DOHH2 (cell line): Measurements from ENCODE around the gene C12orf57.

Experiments
- H3F3A ChIP-seq: fragments of 200-600 bp; sonication (generic), shearing (Covaris generic); 2 replicates; pipeline ENCODE4 v1.6.0; 2016; ENCODE audit warnings: antibody characterized with exemption, mild to moderate bottlenecking; ENCODE audit not compliant: control insufficient read depth, insufficient read depth
- H3K27ac ChIP-seq: fragments of 200-600 bp; sonication (generic); 2 replicates; pipeline ENCODE4 v1.5.1; 2014; ENCODE audit warnings: low read depth, mild to moderate bottlenecking, low read length, moderate library complexity
- H3K27me3 ChIP-seq: fragments of 200-600 bp; sonication (generic); 2 replicates; pipeline ENCODE4 v1.6.1; 2014; ENCODE audit warnings: mild to moderate bottlenecking, low read length, mixed read lengths; ENCODE audit not compliant: control insufficient read depth
- H3K36me3 ChIP-seq: fragments of 200-600 bp; sonication (generic); 2 replicates; pipeline ENCODE4 v1.6.1; 2014; ENCODE audit warnings: mild to moderate bottlenecking, low read length, moderate library complexity, mixed read lengths; ENCODE audit not compliant: control insufficient read depth
- H3K4me1 ChIP-seq: fragments of 200-600 bp; sonication (generic); 2 replicates; pipeline ENCODE4 v1.6.1; 2014; ENCODE audit warnings: mild to moderate bottlenecking, low read length, mixed read lengths; ENCODE audit not compliant: control insufficient read depth
- H3K4me2 ChIP-seq: fragments of 200-600 bp; sonication (generic); 2 replicates; pipeline ENCODE4 v1.6.0; 2014; ENCODE audit warnings: mild to moderate bottlenecking, low read length, moderate library complexity
- H3K4me3 ChIP-seq: fragments of 200-600 bp; sonication (generic); 2 replicates; pipeline ENCODE4 v1.5.1; 2014; ENCODE audit warnings: mild to moderate bottlenecking, low read length, mixed read lengths
- H3K79me2 ChIP-seq: fragments of 200-600 bp; sonication (generic); 2 replicates; pipeline ENCODE4 v1.6.1; 2014; ENCODE audit warnings: mild to moderate bottlenecking, low read length, mixed read lengths; ENCODE audit not compliant: control insufficient read depth
- H3K9me2 ChIP-seq: fragments of 200-600 bp; sonication (generic); replicated peaks from 2 replicates; pipeline ENCODE4 v1.6.1; 2014; ENCODE audit warnings: mild to moderate bottlenecking, low read length, mixed read lengths; ENCODE audit not compliant: control insufficient read depth
- H3K9me3 ChIP-seq: fragments of 200-600 bp; sonication (generic); 2 replicates; pipeline ENCODE4 v1.6.1; 2014; ENCODE audit warnings: antibody characterized with exemption, low read length, mixed read lengths; ENCODE audit not compliant: control insufficient read depth, insufficient read depth
- H4K20me1 ChIP-seq: fragments of 200-600 bp; sonication (generic); 2 replicates; pipeline ENCODE4 v1.6.0; 2014; ENCODE audit warnings: low read depth, mild to moderate bottlenecking, antibody characterized with exemption, low read length, moderate library complexity; ENCODE audit not compliant: control insufficient read depth, insufficient read depth
- CTCF ChIP-seq: fragments of 200-600 bp; sonication (generic); IDR thresholded peaks from one replicate; pipeline ENCODE4 v1.5.1; 2014; ENCODE audit warnings: antibody characterized with exemption, mild to moderate bottlenecking, low read depth, low read length; ENCODE audit not compliant: poor library complexity, severe bottlenecking
- EZH2phosphoT487 ChIP-seq: fragments of 200-600 bp; sonication (generic); IDR thresholded peaks from 2 replicates; pipeline ENCODE4 v1.6.1; 2017; ENCODE audit warnings: borderline replicate concordance, mild to moderate bottlenecking, antibody characterized with exemption, low read length, moderate library complexity, mixed read lengths

Gene C12orf57

DNA sequence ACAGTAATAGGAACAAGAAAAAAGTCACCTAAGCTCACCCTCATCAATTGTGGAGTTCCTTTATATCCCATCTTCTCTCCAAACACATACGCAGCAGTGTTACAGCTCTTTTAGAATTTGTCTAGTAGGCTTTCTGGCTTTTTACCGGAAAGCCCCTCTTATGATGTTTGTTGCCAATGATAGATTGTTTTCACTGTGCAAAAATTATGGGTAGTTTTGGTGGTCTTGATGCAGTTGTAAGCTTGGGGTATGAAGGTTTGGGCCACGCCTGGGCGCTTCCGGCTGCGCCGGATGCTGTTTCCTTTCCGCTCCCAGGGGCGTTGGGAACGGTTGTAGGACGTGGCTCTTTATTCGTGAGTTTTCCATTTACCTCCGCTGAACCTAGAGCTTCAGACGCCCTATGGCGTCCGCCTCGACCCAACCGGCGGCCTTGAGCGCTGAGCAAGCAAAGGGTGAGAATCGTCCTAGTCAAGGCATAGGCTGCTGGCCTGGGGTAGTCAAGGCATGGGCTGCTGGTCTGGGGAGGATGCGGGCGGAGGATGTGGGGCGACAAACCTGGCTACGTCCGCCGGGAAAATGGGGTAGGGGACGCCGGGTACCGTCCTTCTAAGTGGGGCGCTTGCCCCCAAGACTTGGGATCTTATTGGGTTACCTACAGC lies at the start of gene C12orf57, which contains the start of gene RNU7-1:
Gene C12orf57, plus strand, starts transcription at position 301 of the 659 bp plus-strand sequence. Its CDS starts 100 bp downstream, at position 401.
Gene RNU7-1, plus strand, starts transcription at position 95 of the 659 bp plus-strand sequence.
- no peaks in the 10 kb centered on the region for H3K79me2 ChIP-seq
- no peaks in the 10 kb centered on the region for H4K20me1 ChIP-seq
- H3K4me2 ChIP-seq = peak within 1 kb of the TSS; percentile 100
- H3K27me3 ChIP-seq = peaks cover 9% of the 10 kb centered on the region
- H3K9me3 ChIP-seq = no peaks in the 10 kb centered on the region
- no peaks in the 10 kb centered on the region for H3K36me3 ChIP-seq
- no peaks in the 10 kb centered on the region for H3K9me2 ChIP-seq
- TF ChIP-seq CTCF (no peak), EZH2phosphoT487 (no peak)
- H3K27ac ChIP-seq = peak within 1 kb of the TSS; percentile 80
- peaks cover 49% of the 10 kb centered on the region for H3K4me1 ChIP-seq
- peaks cover 13% of the 10 kb centered on the region for H3F3A ChIP-seq
- peak within 1 kb of the TSS; percentile 95 for H3K4me3 ChIP-seq

- H3K9me3 ChIP-seq = no peaks in the 10 kb centered on the region
- H3K9me2 ChIP-seq = no peaks in the 10 kb centered on the region
- H3K4me2 ChIP-seq = no peak overlapping the region
- 0 out of 2 replicates have a peak, but pooled peaks cover 2% of the 10 kb centered on the region for H3F3A ChIP-seq
- H4K20me1 ChIP-seq = no peaks in the 10 kb centered on the region
- peaks cover 17% of the 10 kb centered on the region for H3K4me1 ChIP-seq
- no peak overlapping the region for H3K27ac ChIP-seq
- no peaks in the 10 kb centered on the region for H3K79me2 ChIP-seq
- no peak for TF ChIP-seq EZH2phosphoT487
- TF ChIP-seq CTCF = no peak
- no peaks in the 10 kb centered on the region for H3K36me3 ChIP-seq
- H3K27me3 ChIP-seq = no peaks in the 10 kb centered on the region
- H3K4me3 ChIP-seq = no peak overlapping the region
Measured at GRCh38 chr12:6894321-6894720, 49.5 kb upstream of the C12orf57 start.

DNA sequence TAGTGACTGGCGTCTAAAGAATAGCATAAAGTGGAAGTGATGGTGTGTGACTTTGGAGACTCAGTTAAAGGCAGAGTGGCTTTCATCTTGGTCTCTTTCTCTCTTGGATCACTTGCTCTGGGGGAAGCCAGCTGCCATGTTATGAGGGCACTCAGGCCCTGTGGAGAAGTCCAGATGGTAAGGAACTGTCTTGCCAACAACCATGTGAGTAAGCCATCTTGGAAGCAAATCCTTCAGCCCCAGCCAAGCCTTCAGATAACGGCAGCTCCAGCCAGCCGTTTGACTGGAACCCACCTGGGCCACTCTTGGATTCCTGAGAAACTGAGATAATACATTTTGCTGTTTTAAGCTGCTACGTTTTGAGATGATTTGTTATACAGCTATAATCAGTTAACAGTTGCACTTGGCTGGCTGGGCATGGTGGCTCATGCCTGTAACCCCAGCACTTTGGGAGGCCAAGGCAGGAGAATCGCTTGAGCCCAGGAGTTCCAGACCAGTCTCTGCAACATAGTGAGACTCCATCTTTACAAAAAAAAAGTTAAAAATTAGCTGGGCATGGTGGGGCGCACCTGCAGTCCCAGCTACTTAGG lies 46.9 kb upstream of the C12orf57 start:
- H3K79me2 ChIP-seq = no peaks in the 10 kb centered on the region
- no peaks in the 10 kb centered on the region for H3K27me3 ChIP-seq
- no peaks in the 10 kb centered on the region for H3K9me2 ChIP-seq
- no peak for TF ChIP-seq CTCF
- no peak for TF ChIP-seq EZH2phosphoT487
- no peaks in the 10 kb centered on the region for H3K9me3 ChIP-seq
- H3K27ac ChIP-seq = no peak overlapping the region
- no peaks in the 10 kb centered on the region for H4K20me1 ChIP-seq
- H3F3A ChIP-seq = no peaks in the 10 kb centered on the region
- no peak overlapping the region for H3K4me3 ChIP-seq
- H3K36me3 ChIP-seq = no peaks in the 10 kb centered on the region
- H3K4me1 ChIP-seq = peaks cover 3% of the 10 kb centered on the region
- H3K4me2 ChIP-seq = no peak overlapping the region
